Measurements from ENCODE around the gene NR1H4.

Gene NR1H4

GRCh38 chr12:100455896-100456295, 17.8 kb upstream of the NR1H4 start:
- Histone ChIP-seq H3K36me3 (ENCODE audit: insufficient read depth, low read length) (no peaks in the 10 kb centered on the region), H3K9ac (ENCODE audit: low read depth, low read length, poor library complexity, severe bottlenecking) (no peak overlapping the region), H3K9me3 (ENCODE audit: insufficient read depth, low read depth, low read length) (no peaks in the 10 kb centered on the region), H3F3A (ENCODE audit: low read depth) (no peaks in the 10 kb centered on the region), H2AFZ (ENCODE audit: low read length) (no peak overlapping the region), H3K4me2 (ENCODE audit: low read depth, low read length, poor library complexity, severe bottlenecking) (no peak overlapping the region), H3K27me3 (ENCODE audit: insufficient read depth, low read length, poor library complexity, severe bottlenecking) (no peaks in the 10 kb centered on the region), H3K79me2 (ENCODE audit: insufficient read depth, low read length) (no peaks in the 10 kb centered on the region), H3K4me3 (ENCODE audit: low read length, poor library complexity, severe bottlenecking) (no peak overlapping the region), H3K4me1 (ENCODE audit: insufficient read depth, low read length, poor library complexity, severe bottlenecking) (no peaks in the 10 kb centered on the region), H4K20me1 (ENCODE audit: insufficient read depth, low read length, poor library complexity, severe bottlenecking) (no peaks in the 10 kb centered on the region), H3K9me2 (replicated peaks; ENCODE audit: low read depth, low read length) (no peaks in the 10 kb centered on the region)
- TF ChIP-seq EZH2phosphoT487 (IDR thresholded peaks at IDR 0.05; ENCODE audit: borderline replicate concordance): no peak
- no peak for TF ChIP-seq CTCF (conservative IDR thresholded peaks at IDR 0.05; ENCODE audit: low read length)

- H3K27me3 ChIP-seq (ENCODE audit: insufficient read depth, low read length, poor library complexity, severe bottlenecking): no peaks in the 10 kb centered on the region
- H3K9me3 ChIP-seq (ENCODE audit: insufficient read depth, low read depth, low read length): no peaks in the 10 kb centered on the region
- no peak overlapping the region for H3K9ac ChIP-seq (ENCODE audit: low read depth, low read length, poor library complexity, severe bottlenecking)
- no peaks in the 10 kb centered on the region for H3K36me3 ChIP-seq (ENCODE audit: insufficient read depth, low read length)
- TF ChIP-seq CTCF (conservative IDR thresholded peaks at IDR 0.05; ENCODE audit: low read length): no peak
- TF ChIP-seq EZH2phosphoT487 (IDR thresholded peaks at IDR 0.05; ENCODE audit: borderline replicate concordance): no peak
- H3F3A ChIP-seq (ENCODE audit: low read depth): no peaks in the 10 kb centered on the region
- no peaks in the 10 kb centered on the region for H3K79me2 ChIP-seq (ENCODE audit: insufficient read depth, low read length)
- no peak overlapping the region for H3K4me2 ChIP-seq (ENCODE audit: low read depth, low read length, poor library complexity, severe bottlenecking)
- no peaks in the 10 kb centered on the region for H4K20me1 ChIP-seq (ENCODE audit: insufficient read depth, low read length, poor library complexity, severe bottlenecking)
- H2AFZ ChIP-seq (ENCODE audit: low read length): no peak overlapping the region
- H3K4me3 ChIP-seq (ENCODE audit: low read length, poor library complexity, severe bottlenecking): no peak overlapping the region
- H3K9me2 ChIP-seq (replicated peaks; ENCODE audit: low read depth, low read length): no peaks in the 10 kb centered on the region
- no peaks in the 10 kb centered on the region for H3K4me1 ChIP-seq (ENCODE audit: insufficient read depth, low read length, poor library complexity, severe bottlenecking)
These were observed 15.5 kb upstream of the NR1H4 start for GRCh38 chr12:100458191-100458590.

- no peak for TF ChIP-seq EZH2phosphoT487 (IDR thresholded peaks at IDR 0.05; ENCODE audit: borderline replicate concordance)
- no peak for TF ChIP-seq CTCF (conservative IDR thresholded peaks at IDR 0.05; ENCODE audit: low read length)
- H3F3A ChIP-seq (ENCODE audit: low read depth): no peaks in the 10 kb centered on the region
- no peaks in the 10 kb centered on the region for H3K9me2 ChIP-seq (replicated peaks; ENCODE audit: low read depth, low read length)
- H3K27me3 ChIP-seq (ENCODE audit: insufficient read depth, low read length, poor library complexity, severe bottlenecking): no peaks in the 10 kb centered on the region
- no peak overlapping the region for H3K4me3 ChIP-seq (ENCODE audit: low read length, poor library complexity, severe bottlenecking)
- no peak overlapping the region for H2AFZ ChIP-seq (ENCODE audit: low read length)
- H3K4me1 ChIP-seq (ENCODE audit: insufficient read depth, low read length, poor library complexity, severe bottlenecking): no peaks in the 10 kb centered on the region
- H3K36me3 ChIP-seq (ENCODE audit: insufficient read depth, low read length): no peaks in the 10 kb centered on the region
- no peaks in the 10 kb centered on the region for H3K79me2 ChIP-seq (ENCODE audit: insufficient read depth, low read length)
- no peaks in the 10 kb centered on the region for H4K20me1 ChIP-seq (ENCODE audit: insufficient read depth, low read length, poor library complexity, severe bottlenecking)
- H3K9ac ChIP-seq (ENCODE audit: low read depth, low read length, poor library complexity, severe bottlenecking): no peak overlapping the region
- no peak overlapping the region for H3K4me2 ChIP-seq (ENCODE audit: low read depth, low read length, poor library complexity, severe bottlenecking)
- H3K9me3 ChIP-seq (ENCODE audit: insufficient read depth, low read depth, low read length): no peaks in the 10 kb centered on the region
These were observed 13.0 kb upstream of the NR1H4 start for GRCh38 chr12:100460702-100461101.

Data from Loucy (cell line).